HEK293 (cell line): ENCODE measurements around the gene NPIPB2.
A peak's percentile ranks its signal among the peaks of the same experiment; 100 is the strongest.

Experiments used
- BCL11A ChIP-seq: fragments of 450-650 bp; formaldehyde crosslinking; IDR thresholded peaks from 2 replicates; pipeline ENCODE4 v1.5.1; 2016; ENCODE audit warnings: low read depth, missing biosample characterization, missing genetic modification characterization
- EGR2 ChIP-seq: fragments of 450-650 bp; formaldehyde crosslinking; IDR thresholded peaks from 2 replicates; pipeline ENCODE4 v1.5.1; 2016; ENCODE audit warnings: low read depth, missing biosample characterization, missing genetic modification characterization
- GFI1B ChIP-seq: fragments of 450-650 bp; formaldehyde crosslinking; IDR thresholded peaks from 2 replicates; pipeline ENCODE4 v1.5.1; 2016; ENCODE audit warnings: missing biosample characterization, missing genetic modification characterization
- KLF10 ChIP-seq: fragments of 450-650 bp; IDR thresholded peaks from 2 replicates; pipeline ENCODE4 v1.5.1; 2018; ENCODE audit warnings: missing biosample characterization, mild to moderate bottlenecking, missing genetic modification characterization
- OVOL3 ChIP-seq: fragments of 450-650 bp; formaldehyde crosslinking; IDR thresholded peaks from 2 replicates; pipeline ENCODE4 v1.5.1; 2016; ENCODE audit warnings: missing biosample characterization, missing genetic modification characterization
- PRDM10 ChIP-seq: fragments of 450-650 bp; formaldehyde crosslinking; IDR thresholded peaks from 2 replicates; pipeline ENCODE4 v1.5.1; 2016; ENCODE audit warnings: missing biosample characterization, missing genetic modification characterization
- ZNF18 ChIP-seq: fragments of 450-650 bp; formaldehyde crosslinking; IDR thresholded peaks from 2 replicates; pipeline ENCODE4 v1.5.1; 2016; ENCODE audit warnings: missing biosample characterization, missing genetic modification characterization
- ZNF202 ChIP-seq: fragments of 450-650 bp; formaldehyde crosslinking; IDR thresholded peaks from 2 replicates; pipeline ENCODE4 v1.5.1; 2016; ENCODE audit warnings: missing biosample characterization, missing genetic modification characterization, borderline replicate concordance
- ZNF211 ChIP-seq: fragments of 450-650 bp; formaldehyde crosslinking; IDR thresholded peaks from 2 replicates; pipeline ENCODE4 v1.5.1; 2016; ENCODE audit warnings: low read depth, missing biosample characterization, missing genetic modification characterization
- ZNF366 ChIP-seq: fragments of 450-650 bp; formaldehyde crosslinking; conservative IDR thresholded peaks from 2 replicates; pipeline ENCODE4 v1.5.1; 2016; ENCODE audit warnings: missing biosample characterization, missing genetic modification characterization
- ZNF629 ChIP-seq: fragments of 450-650 bp; formaldehyde crosslinking; IDR thresholded peaks from 2 replicates; pipeline ENCODE4 v1.5.1; 2017; ENCODE audit warnings: missing biosample characterization, missing genetic modification characterization
- TF ChIP-seq, protein P1 (sequence below): fragments of 450-650 bp; formaldehyde crosslinking; IDR thresholded peaks from 2 replicates; pipeline ENCODE4 v1.5.1; 2016; ENCODE audit warnings: missing biosample characterization, missing genetic modification characterization
- TF ChIP-seq, protein P2 (sequence below): fragments of 450-650 bp; formaldehyde crosslinking; IDR thresholded peaks from 2 replicates; pipeline ENCODE4 v1.5.1; 2016; ENCODE audit warnings: missing biosample characterization, missing genetic modification characterization
- TF ChIP-seq, protein P3 (sequence below): fragments of 450-650 bp; formaldehyde crosslinking; IDR thresholded peaks from 2 replicates; pipeline ENCODE4 v1.5.1; 2016; ENCODE audit warnings: missing biosample characterization, missing genetic modification characterization

- no peak for TF ChIP-seq GFI1B
- TF ChIP-seq, protein P1, sequence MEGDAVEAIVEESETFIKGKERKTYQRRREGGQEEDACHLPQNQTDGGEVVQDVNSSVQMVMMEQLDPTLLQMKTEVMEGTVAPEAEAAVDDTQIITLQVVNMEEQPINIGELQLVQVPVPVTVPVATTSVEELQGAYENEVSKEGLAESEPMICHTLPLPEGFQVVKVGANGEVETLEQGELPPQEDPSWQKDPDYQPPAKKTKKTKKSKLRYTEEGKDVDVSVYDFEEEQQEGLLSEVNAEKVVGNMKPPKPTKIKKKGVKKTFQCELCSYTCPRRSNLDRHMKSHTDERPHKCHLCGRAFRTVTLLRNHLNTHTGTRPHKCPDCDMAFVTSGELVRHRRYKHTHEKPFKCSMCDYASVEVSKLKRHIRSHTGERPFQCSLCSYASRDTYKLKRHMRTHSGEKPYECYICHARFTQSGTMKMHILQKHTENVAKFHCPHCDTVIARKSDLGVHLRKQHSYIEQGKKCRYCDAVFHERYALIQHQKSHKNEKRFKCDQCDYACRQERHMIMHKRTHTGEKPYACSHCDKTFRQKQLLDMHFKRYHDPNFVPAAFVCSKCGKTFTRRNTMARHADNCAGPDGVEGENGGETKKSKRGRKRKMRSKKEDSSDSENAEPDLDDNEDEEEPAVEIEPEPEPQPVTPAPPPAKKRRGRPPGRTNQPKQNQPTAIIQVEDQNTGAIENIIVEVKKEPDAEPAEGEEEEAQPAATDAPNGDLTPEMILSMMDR (tag by site-specific recombination) = no peak
- TF ChIP-seq, protein P2, sequence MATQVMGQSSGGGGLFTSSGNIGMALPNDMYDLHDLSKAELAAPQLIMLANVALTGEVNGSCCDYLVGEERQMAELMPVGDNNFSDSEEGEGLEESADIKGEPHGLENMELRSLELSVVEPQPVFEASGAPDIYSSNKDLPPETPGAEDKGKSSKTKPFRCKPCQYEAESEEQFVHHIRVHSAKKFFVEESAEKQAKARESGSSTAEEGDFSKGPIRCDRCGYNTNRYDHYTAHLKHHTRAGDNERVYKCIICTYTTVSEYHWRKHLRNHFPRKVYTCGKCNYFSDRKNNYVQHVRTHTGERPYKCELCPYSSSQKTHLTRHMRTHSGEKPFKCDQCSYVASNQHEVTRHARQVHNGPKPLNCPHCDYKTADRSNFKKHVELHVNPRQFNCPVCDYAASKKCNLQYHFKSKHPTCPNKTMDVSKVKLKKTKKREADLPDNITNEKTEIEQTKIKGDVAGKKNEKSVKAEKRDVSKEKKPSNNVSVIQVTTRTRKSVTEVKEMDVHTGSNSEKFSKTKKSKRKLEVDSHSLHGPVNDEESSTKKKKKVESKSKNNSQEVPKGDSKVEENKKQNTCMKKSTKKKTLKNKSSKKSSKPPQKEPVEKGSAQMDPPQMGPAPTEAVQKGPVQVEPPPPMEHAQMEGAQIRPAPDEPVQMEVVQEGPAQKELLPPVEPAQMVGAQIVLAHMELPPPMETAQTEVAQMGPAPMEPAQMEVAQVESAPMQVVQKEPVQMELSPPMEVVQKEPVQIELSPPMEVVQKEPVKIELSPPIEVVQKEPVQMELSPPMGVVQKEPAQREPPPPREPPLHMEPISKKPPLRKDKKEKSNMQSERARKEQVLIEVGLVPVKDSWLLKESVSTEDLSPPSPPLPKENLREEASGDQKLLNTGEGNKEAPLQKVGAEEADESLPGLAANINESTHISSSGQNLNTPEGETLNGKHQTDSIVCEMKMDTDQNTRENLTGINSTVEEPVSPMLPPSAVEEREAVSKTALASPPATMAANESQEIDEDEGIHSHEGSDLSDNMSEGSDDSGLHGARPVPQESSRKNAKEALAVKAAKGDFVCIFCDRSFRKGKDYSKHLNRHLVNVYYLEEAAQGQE (tag by site-specific recombination) = no peak
- no peak for TF ChIP-seq ZNF211 (tag by site-specific recombination)
- no peak for TF ChIP-seq ZNF366 (tag by site-specific recombination)
- TF ChIP-seq, protein P3, sequence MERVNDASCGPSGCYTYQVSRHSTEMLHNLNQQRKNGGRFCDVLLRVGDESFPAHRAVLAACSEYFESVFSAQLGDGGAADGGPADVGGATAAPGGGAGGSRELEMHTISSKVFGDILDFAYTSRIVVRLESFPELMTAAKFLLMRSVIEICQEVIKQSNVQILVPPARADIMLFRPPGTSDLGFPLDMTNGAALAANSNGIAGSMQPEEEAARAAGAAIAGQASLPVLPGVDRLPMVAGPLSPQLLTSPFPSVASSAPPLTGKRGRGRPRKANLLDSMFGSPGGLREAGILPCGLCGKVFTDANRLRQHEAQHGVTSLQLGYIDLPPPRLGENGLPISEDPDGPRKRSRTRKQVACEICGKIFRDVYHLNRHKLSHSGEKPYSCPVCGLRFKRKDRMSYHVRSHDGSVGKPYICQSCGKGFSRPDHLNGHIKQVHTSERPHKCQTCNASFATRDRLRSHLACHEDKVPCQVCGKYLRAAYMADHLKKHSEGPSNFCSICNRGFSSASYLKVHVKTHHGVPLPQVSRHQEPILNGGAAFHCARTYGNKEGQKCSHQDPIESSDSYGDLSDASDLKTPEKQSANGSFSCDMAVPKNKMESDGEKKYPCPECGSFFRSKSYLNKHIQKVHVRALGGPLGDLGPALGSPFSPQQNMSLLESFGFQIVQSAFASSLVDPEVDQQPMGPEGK = no peak
- no peak for TF ChIP-seq OVOL3 (tag by site-specific recombination)
- TF ChIP-seq EGR2 = no peak
- TF ChIP-seq ZNF202 = no peak
- TF ChIP-seq PRDM10 (tag by site-specific recombination) = peak; percentile 94
- no peak for TF ChIP-seq ZNF629 (tag by site-specific recombination)
- no peak for TF ChIP-seq BCL11A (tag by site-specific recombination)
- TF ChIP-seq KLF10 (tag by site-specific recombination) = no peak
- TF ChIP-seq ZNF18 = no peak
Measured at GRCh38 chr16:11955713-11956123, 13.9 kb upstream of the NPIPB2 start.
